Measurements from ENCODE around the gene HAPLN2. TPM values are rescaled to one million over a fixed set of nuclear protein-coding genes. Genes with fewer than 3 reads are reported as not detected.
"Not testable (repeated sequence)": the region's sequence is repeated elsewhere in the genome, so short reads cannot be mapped to it uniquely, and the experiment has no call there.

HAPLN2 gene
- total RNA-seq, 1 experiment from 2014 or later: 1.2 TPM

- Mint-ChIP-seq H3K4me1 (peaks cover 9% of the 10 kb centered on the region), H3K27me3 (ENCODE audit: low read depth) (peaks cover 54% of the 10 kb centered on the region), H3K27ac (no peak overlapping the region), H3K36me3 (no peaks in the 10 kb centered on the region), H3K4me3 (no peak overlapping the region), H3K9me3 (no peaks in the 10 kb centered on the region)
- ATAC-seq (no peak), DNase-seq (ENCODE audit: low spot score) (no peak)
- ChIA-PET POLR2A (no interaction called here), CTCF (interaction anchor here (1.0 to 13.2 kb wide), 7 partner anchors 10 to 59 kb away, joined by 5 to 365 read pairs (median 9); partner anchors contain the start of genes BCAN, HAPLN2 and NES)
- TF ChIP-seq ESRRA (CRISPR knock-in tag; IDR thresholded peaks at IDR 0.05; ENCODE audit: borderline replicate concordance) (no peak), ARID4B (CRISPR knock-in tag; IDR thresholded peaks at IDR 0.05; ENCODE audit: borderline replicate concordance) (no peak), MXD4 (CRISPR knock-in tag; IDR thresholded peaks at IDR 0.05; ENCODE audit: borderline replicate concordance) (no peak), FOXJ3 (CRISPR knock-in tag; IDR thresholded peaks at IDR 0.05; ENCODE audit: borderline replicate concordance) (no peak), ZNF532 (CRISPR knock-in tag; IDR thresholded peaks at IDR 0.05; ENCODE audit: borderline replicate concordance) (no peak), PREB (CRISPR knock-in tag; IDR thresholded peaks at IDR 0.05; ENCODE audit: borderline replicate concordance) (no peak), AR (CRISPR knock-in tag; IDR thresholded peaks at IDR 0.05) (no peak), TCF7 (CRISPR knock-in tag; IDR thresholded peaks at IDR 0.05; ENCODE audit: low read depth) (no peak), GRHL2 (CRISPR knock-in tag; IDR thresholded peaks at IDR 0.05; ENCODE audit: insufficient replicate concordance, severe bottlenecking) (no peak), SMAD4 (CRISPR knock-in tag; IDR thresholded peaks at IDR 0.05) (no peak), FOXP4 (CRISPR knock-in tag; IDR thresholded peaks at IDR 0.05) (no peak)
These were observed 10.7 kb downstream of the HAPLN2 start for GRCh38 chr1:156629823-156630449.

- H3K9me3 Mint-ChIP-seq; H3K4me1 Mint-ChIP-seq; POLR2A ChIA-PET; H3K4me3 Mint-ChIP-seq; H3K36me3 Mint-ChIP-seq; DNase-seq (ENCODE audit: low spot score); H3K27ac Mint-ChIP-seq; ATAC-seq: not testable (repeated sequence)
- H3K27me3 Mint-ChIP-seq (ENCODE audit: low read depth): peaks cover 47% of the 10 kb centered on the region
- CTCF ChIA-PET: interaction anchor here (0.6 to 13.2 kb wide), 18 partner anchors 8 to 282 kb away, joined by 3 to 365 read pairs (median 4); partner anchors contain the start of genes BCAN, HAPLN2, HDGF and NES
These were observed 11.9 kb downstream of the HAPLN2 start for GRCh38 chr1:156631152-156631551.
